HCT116 (cell line): ENCODE data around the gene MOSPD3. TPM values are rescaled to one million over a fixed set of nuclear protein-coding genes. Genes with fewer than 3 reads are reported as not detected.

ENCODE experiments used
- ATAC-seq: fragments of 200-7000 bp; cut with Tn5 transposase; 2 replicates; pipeline ENCODE4 v1.9.1; 2020; ENCODE audit warnings: mild to moderate bottlenecking, moderate library complexity
- BruUV-seq: library from RNA; stranded (reverse); fragments of 400-500 nt; replicated peaks from 2 replicates; lab custom pipeline; 2021; lab: Mats Ljungman, UMichigan
- CTCF ChIA-PET: fragments of 300-600 bp; sonication (Branson Sonifier 250); formaldehyde crosslinking; loops from one replicate; lab custom pipeline; 2021; ENCODE audit warnings: antibody characterized with exemption; lab: Charles Lee
- POLR2A ChIA-PET: fragments of 300-600, 350-600 bp; sonication (Branson Sonifier 250); formaldehyde crosslinking; loops from one replicate; lab custom pipeline; 2021; ENCODE audit warnings: antibody characterized with exemption; lab: Charles Lee
- RAD21 ChIA-PET, 2 experiments: fragments of 300-600 bp; sonication (Branson Sonifier 250); formaldehyde crosslinking; loops; one replicate each; lab custom pipeline; 2023; ENCODE audit warnings: low total read pairs in 2 of 2; ENCODE audit not compliant: uncharacterized antibody in 2 of 2, unreplicated experiment in 2 of 2, low non-redundant PET in 1 of 2; lab: Charles Lee
- DNase-seq: peaks from one replicate; pipeline ENCODE4 v3.0.0-alpha.2; 2010; ENCODE audit warnings: low read depth, low spot score
- H2AFZ ChIP-seq: fragments of 200-600 bp; shearing (Covaris generic), sonication (generic); 2 replicates; pipeline ENCODE4 v1.6.1; 2017; ENCODE audit warnings: low read depth, mixed run types, mixed read lengths, antibody characterized with exemption, low read length; ENCODE audit not compliant: poor library complexity, severe bottlenecking
- H3K27ac ChIP-seq: 2 replicates; pipeline ENCODE4 v1.5.1; 2012; ENCODE audit warnings: low read depth, low read length
- H3K27me3 ChIP-seq: fragments of 200-600 bp; sonication (generic); 2 replicates; pipeline ENCODE4 v1.6.1; 2016; ENCODE audit warnings: mixed run types, low read length, mixed read lengths; ENCODE audit not compliant: insufficient read depth
- H3K36me3 ChIP-seq, 2 experiments: fragments of 200-500 bp in 1 of 2; fragments of 200-600 bp in 1 of 2; sonication (Bioruptor generic) in 1 of 2; sonication (generic) in 1 of 2; 2 replicates each; pipeline versions ENCODE4 v1.5.1 to v1.6.1; 2014 to 2016; ENCODE audit warnings: low read length in 2 of 2, inconsistent platforms in 1 of 2, mixed read lengths in 1 of 2, mixed run types in 1 of 2; ENCODE audit not compliant: insufficient read depth in 2 of 2, control insufficient read depth in 1 of 2
- H3K4me1 ChIP-seq, 2 experiments: fragments of 200-600 bp in 1 of 2; sonication (generic) in 1 of 2; 2 replicates each; pipeline versions ENCODE4 v1.5.1 to v1.6.1; 2012 to 2017; ENCODE audit warnings: low read length in 2 of 2, inconsistent platforms in 1 of 2, mild to moderate bottlenecking in 1 of 2, mixed read lengths in 1 of 2, mixed run types in 1 of 2, moderate library complexity in 1 of 2; ENCODE audit not compliant: insufficient read depth in 2 of 2, control insufficient read depth in 1 of 2
- H3K4me2 ChIP-seq: fragments of 200-600 bp; sonication (generic); 2 replicates; pipeline ENCODE4 v1.6.1; 2017; ENCODE audit warnings: mixed run types, low read length, mixed read lengths
- H3K4me3 ChIP-seq, 2 experiments: fragments of 200-600 bp in 1 of 2; sonication (generic) in 1 of 2; replicated peaks in 1 of 2; 2 replicates each; pipeline ENCODE4 v1.5.1; 2011 to 2016; ENCODE audit warnings: low read length in 2 of 2, control low read depth in 1 of 2, low read depth in 1 of 2, mild to moderate bottlenecking in 1 of 2, mixed read lengths in 1 of 2, mixed run types in 1 of 2
- H3K79me2 ChIP-seq: fragments of 200-600 bp; sonication (generic); 2 replicates; pipeline ENCODE4 v1.6.1; 2017; ENCODE audit warnings: mild to moderate bottlenecking, mixed run types, low read length, moderate library complexity, mixed read lengths; ENCODE audit not compliant: insufficient read depth
- H3K9ac ChIP-seq: fragments of 200-600 bp; sonication (generic); 2 replicates; pipeline ENCODE4 v1.6.1; 2016; ENCODE audit warnings: low read length, mixed read lengths
- H3K9me2 ChIP-seq: fragments of 200-600 bp; sonication (generic), shearing (Covaris generic); 2 replicates; pipeline ENCODE4 v1.6.1; 2017; ENCODE audit warnings: mixed run types, mild to moderate bottlenecking, moderate library complexity; ENCODE audit not compliant: insufficient read depth
- H3K9me3 ChIP-seq, 2 experiments: fragments of 200-500 bp in 1 of 2; fragments of 200-600 bp in 1 of 2; sonication (Bioruptor generic) in 1 of 2; sonication (generic) in 1 of 2; 2 replicates each; pipeline ENCODE4 v1.6.1; 2014 to 2017; ENCODE audit warnings: low read length in 2 of 2, mixed read lengths in 2 of 2, inconsistent platforms in 1 of 2, low read depth in 1 of 2, mild to moderate bottlenecking in 1 of 2, mixed run types in 1 of 2, moderate library complexity in 1 of 2; ENCODE audit not compliant: control insufficient read depth in 1 of 2, insufficient read depth in 1 of 2
- H4K20me1 ChIP-seq: fragments of 200-600 bp; sonication (generic), shearing (Covaris generic); 2 replicates; pipeline ENCODE4 v1.6.1; 2017; ENCODE audit warnings: mixed run types, mild to moderate bottlenecking, moderate library complexity; ENCODE audit not compliant: insufficient read depth
- ATF3 ChIP-seq: IDR thresholded peaks from 2 replicates; pipeline ENCODE4 v1.6.1; 2012
- CBX3 ChIP-seq: IDR thresholded peaks from 2 replicates; pipeline ENCODE4 v1.6.1; 2012; ENCODE audit warnings: low read depth
- CTCF ChIP-seq, 3 experiments: fragments of 200-600 bp in 1 of 3; sonication (generic) in 1 of 3; IDR thresholded peaks in 2 of 3; conservative IDR thresholded peaks in 1 of 3; 2 replicates each; pipeline ENCODE4 v1.5.1; 2012 to 2017; ENCODE audit warnings: low read depth in 2 of 3, low read length in 2 of 3, antibody characterized with exemption in 1 of 3, borderline replicate concordance in 1 of 3, control low read depth in 1 of 3, mild to moderate bottlenecking in 1 of 3, mixed read lengths in 1 of 3, mixed run types in 1 of 3, moderate library complexity in 1 of 3; ENCODE audit not compliant: insufficient read depth in 1 of 3
- EGR1 ChIP-seq: IDR thresholded peaks from 2 replicates; pipeline ENCODE4 v1.6.1; 2012; ENCODE audit warnings: low read depth
- ELF1 ChIP-seq: IDR thresholded peaks from 2 replicates; pipeline ENCODE4 v1.6.1; 2012; ENCODE audit warnings: low read depth, borderline replicate concordance
- EZH2 ChIP-seq: fragments of 200-600 bp; sonication (generic); IDR thresholded peaks from 2 replicates; pipeline ENCODE4 v1.6.1; 2017; ENCODE audit warnings: antibody characterized with exemption, mixed run types
- FOSL1 ChIP-seq: IDR thresholded peaks from 2 replicates; pipeline ENCODE4 v1.6.1; 2012; ENCODE audit warnings: low read depth
- JUND ChIP-seq: IDR thresholded peaks from 2 replicates; pipeline ENCODE4 v1.6.1; 2012
- POLR2AphosphoS5 ChIP-seq: IDR thresholded peaks from 2 replicates; pipeline ENCODE4 v1.6.1; 2011; ENCODE audit warnings: mild to moderate bottlenecking, low read depth, low read length, moderate library complexity
- RAD21 ChIP-seq: IDR thresholded peaks from 2 replicates; pipeline ENCODE4 v1.6.1; 2012; ENCODE audit warnings: low read depth, mild to moderate bottlenecking
- REST ChIP-seq: IDR thresholded peaks from 2 replicates; pipeline ENCODE4 v1.6.1; 2012; ENCODE audit warnings: low read depth
- SIN3A ChIP-seq: IDR thresholded peaks from 2 replicates; pipeline ENCODE4 v1.6.1; 2012; ENCODE audit warnings: low read depth
- SP1 ChIP-seq: IDR thresholded peaks from 2 replicates; pipeline ENCODE4 v1.6.1; 2012; ENCODE audit warnings: low read depth
- TCF7L2 ChIP-seq: IDR thresholded peaks from 2 replicates; pipeline ENCODE4 v1.7.0; 2011; ENCODE audit warnings: borderline replicate concordance, inconsistent platforms; ENCODE audit not compliant: insufficient read depth, insufficient read length; ENCODE audit errors: extremely low read depth
- ZFX ChIP-seq: fragments of 450-650 bp; IDR thresholded peaks from 2 replicates; pipeline ENCODE4 v1.6.1; 2017
- ZNF274 ChIP-seq: fragments of 200-500 bp; sonication (Bioruptor generic); IDR thresholded peaks from 2 replicates; pipeline ENCODE4 v1.6.1; 2014; ENCODE audit warnings: mild to moderate bottlenecking, low read depth, low read length, inconsistent platforms
- intact Hi-C: fragments of 100-400 bp; cut with micrococcal nuclease; formaldehyde crosslinking; loops from 2 replicates; pipeline ENCODE4 v1.10.0; 2022
- total RNA-seq: library from RNA; stranded (reverse); gene quantifications from one replicate; pipeline ENCODE4 v1.2.1, GENCODE V29; 2021; ENCODE audit not compliant: unreplicated experiment

Gene MOSPD3
- total RNA-seq, 1 experiment from 2014 or later: 32.8 TPM

GRCh38 chr7:100580466-100581283 is 31.7 kb upstream of the MOSPD3 start:
- ChIA-PET CTCF (no interaction called here), POLR2A (no interaction called here), RAD21 (no interaction called here)
- Histone ChIP-seq H3K9ac (no peak overlapping the region), H3K9me3 (no peaks in the 10 kb centered on the region), H4K20me1 (no peaks in the 10 kb centered on the region), H3K4me2 (no peak overlapping the region), H3K27me3 (no peaks in the 10 kb centered on the region), H3K27ac (no peak overlapping the region), H3K36me3 (peaks cover 8 to 9% of the 10 kb centered on the region in 2 experiments; a peak in 3 of 4 replicates), H3K79me2 (peaks cover 11% of the 10 kb centered on the region; the same call in 1 of the 2 replicates), H3K4me3 (no peak overlapping the region), H2AFZ (no peak overlapping the region), H3K9me2 (no peaks in the 10 kb centered on the region), H3K4me1 (peaks cover 2 to 18% of the 10 kb centered on the region in 2 experiments; a peak in 2 of 4 replicates)
- no peak for ATAC-seq
- no peak for DNase-seq
- no TSS peak for BruUV-seq
- intact Hi-C loops: no loop called here
- TF ChIP-seq CBX3 (no peak), REST (no peak), FOSL1 (no peak), ZFX (no peak), ATF3 (no peak), JUND (no peak), POLR2AphosphoS5 (no peak), SIN3A (no peak), EZH2 (no peak), ZNF274 (no peak), EGR1 (no peak), TCF7L2 (no peak), CTCF (IDR thresholded peaks at IDR 0.05 in 2 of 3, conservative IDR thresholded peaks at IDR 0.05 in 1 of 3; ENCODE audit: borderline replicate concordance in 1 of 3, insufficient read depth in 1 of 3, low read depth in 2 of 3, low read length in 2 of 3) (no peak), ELF1 (no peak), SP1 (no peak), RAD21 (no peak)
